HepG2 (cell line): ENCODE data around the gene PKD1L1. TPM values are rescaled to one million over a fixed set of nuclear protein-coding genes. Genes with fewer than 3 reads are reported as not detected.

ENCODE experiments used
- AGO1 ChIP-seq: fragments of 200-400 bp; formaldehyde crosslinking; IDR thresholded peaks from 2 replicates; pipeline ENCODE4 v1.6.1; 2017; ENCODE audit warnings: mild to moderate bottlenecking, low read depth, low read length, moderate library complexity; ENCODE audit not compliant: poor library complexity, severe bottlenecking
- CENPT ChIP-seq: sonication (generic); formaldehyde crosslinking; IDR thresholded peaks from 2 replicates; pipeline ENCODE4 v1.8.0; 2022; ENCODE audit warnings: low read depth, mild to moderate bottlenecking, moderate library complexity, missing genetic modification reagents
- DNMT3B ChIP-seq: conservative IDR thresholded peaks from 2 replicates; pipeline ENCODE4 v1.6.1; 2016; ENCODE audit warnings: missing biosample characterization, control low read depth
- HNRNPH1 ChIP-seq: fragments of 200-400 bp; formaldehyde crosslinking; optimal IDR thresholded peaks from 2 replicates; pipeline ENCODE3; 2017; ENCODE audit warnings: mild to moderate bottlenecking, low read depth, low read length
- JDP2 ChIP-seq: sonication (generic); formaldehyde crosslinking; IDR thresholded peaks from 2 replicates; pipeline ENCODE4 v1.8.1; 2022; ENCODE audit warnings: missing genetic modification reagents, borderline replicate concordance
- KLF11 ChIP-seq: IDR thresholded peaks from 2 replicates; pipeline ENCODE4 v1.6.1; 2016; ENCODE audit warnings: missing compliant biosample characterization
- MZF1 ChIP-seq: sonication (generic); formaldehyde crosslinking; IDR thresholded peaks from 2 replicates; pipeline ENCODE4 v1.8.1; 2023; ENCODE audit warnings: mild to moderate bottlenecking, missing genetic modification reagents, borderline replicate concordance
- NFYC ChIP-seq: IDR thresholded peaks from 2 replicates; pipeline ENCODE4 v1.6.1; 2016; ENCODE audit warnings: missing genetic modification reagents, missing compliant biosample characterization
- NR2C2 ChIP-seq: sonication (generic); formaldehyde crosslinking; IDR thresholded peaks from 2 replicates; pipeline ENCODE4 v1.4.0; 2020; ENCODE audit warnings: missing genetic modification reagents, mild to moderate bottlenecking, moderate library complexity, borderline replicate concordance
- NR2F1 ChIP-seq, 2 experiments: fragments of 450-650 bp in 1 of 2; formaldehyde crosslinking in 1 of 2; IDR thresholded peaks; 2 replicates each; pipeline versions ENCODE4 v1.5.0 to v1.6.1; 2016 to 2020; ENCODE audit warnings: mild to moderate bottlenecking in 1 of 2, missing compliant biosample characterization in 1 of 2, missing genetic modification reagents in 1 of 2, moderate library complexity in 1 of 2
- NR2F2 ChIP-seq: IDR thresholded peaks from 2 replicates; pipeline ENCODE4 v1.6.1; 2012; ENCODE audit warnings: low read depth, inconsistent platforms, borderline replicate concordance
- POGZ ChIP-seq: sonication (generic); formaldehyde crosslinking; IDR thresholded peaks from 2 replicates; pipeline ENCODE4 v1.4.0; 2020; ENCODE audit warnings: mild to moderate bottlenecking, missing genetic modification reagents
- SRSF4 ChIP-seq: fragments of 200-400 bp; formaldehyde crosslinking; IDR thresholded peaks from one replicate; pipeline ENCODE4 v1.6.1; 2018; ENCODE audit warnings: mild to moderate bottlenecking, low read depth, low read length, moderate library complexity; ENCODE audit not compliant: poor library complexity, severe bottlenecking
- TBX3 ChIP-seq: fragments of 450-650 bp; IDR thresholded peaks from 2 replicates; pipeline ENCODE4 v1.6.1; 2017; ENCODE audit warnings: antibody characterized with exemption, mild to moderate bottlenecking, inconsistent platforms, borderline replicate concordance
- XBP1 ChIP-seq: sonication (generic); formaldehyde crosslinking; IDR thresholded peaks from 2 replicates; pipeline ENCODE4 v1.5.0; 2020; ENCODE audit warnings: missing genetic modification reagents
- ZMYM4 ChIP-seq: sonication (generic); formaldehyde crosslinking; IDR thresholded peaks from 2 replicates; pipeline ENCODE4 v1.8.1; 2023; ENCODE audit warnings: mild to moderate bottlenecking, missing genetic modification reagents
- ZNF451 ChIP-seq: sonication (generic); formaldehyde crosslinking; IDR thresholded peaks from 2 replicates; pipeline ENCODE4 v1.5.0; 2020; ENCODE audit warnings: mild to moderate bottlenecking, missing genetic modification reagents
- ZNF501 ChIP-seq: sonication (generic); formaldehyde crosslinking; IDR thresholded peaks from 2 replicates; pipeline ENCODE4 v1.5.1; 2020; ENCODE audit warnings: mild to moderate bottlenecking, moderate library complexity, missing genetic modification reagents
- ZNF570 ChIP-seq: sonication (generic); formaldehyde crosslinking; IDR thresholded peaks from 2 replicates; pipeline ENCODE4 v1.4.0; 2020; ENCODE audit warnings: mild to moderate bottlenecking, missing genetic modification reagents, borderline replicate concordance
- ZNF746 ChIP-seq: sonication (generic); formaldehyde crosslinking; IDR thresholded peaks from 2 replicates; pipeline ENCODE4 v1.8.0; 2022; ENCODE audit warnings: mild to moderate bottlenecking, missing genetic modification reagents
- ZNF766 ChIP-seq: sonication (generic); formaldehyde crosslinking; IDR thresholded peaks from 2 replicates; pipeline ENCODE4 v1.5.0; 2020; ENCODE audit warnings: missing genetic modification reagents, borderline replicate concordance
- polyA plus RNA-seq, 8 experiments: library from polyadenylated mRNA; depleted of rRNA in 3 of 8; stranded (reverse) in 7 of 8; unstranded in 1 of 8; fragments of >200 nt; fragmentation: Illumina TruSeq in 4 of 8; extraction: Trizol in 4 of 8; gene quantifications; 2 replicates each; pipeline versions ENCODE4 v1.2.1 to v1.2.3, GENCODE V29; 2011 to 2016; ENCODE audit warnings: low read depth in 4 of 8, missing spikeins in 1 of 8, mixed read lengths in 1 of 8; ENCODE audit not compliant: insufficient read depth in 1 of 8
- total RNA-seq, 5 experiments: library from RNA; depleted of rRNA; stranded (reverse); fragments of >200 nt; fragmentation: Illumina TruSeq; extraction: Trizol; gene quantifications; 2 replicates each; pipeline ENCODE4 v1.2.3, GENCODE V29; 2016; ENCODE audit warnings: low read depth in 1 of 5
- TF ChIP-seq, protein P1 (sequence below): sonication (generic); formaldehyde crosslinking; IDR thresholded peaks from 2 replicates; pipeline ENCODE4 v1.8.0; 2022; ENCODE audit warnings: low read depth, missing genetic modification reagents
- TF ChIP-seq, protein P2 (sequence below): sonication (generic); formaldehyde crosslinking; IDR thresholded peaks from 2 replicates; pipeline ENCODE4 v1.8.1; 2022; ENCODE audit warnings: mild to moderate bottlenecking, missing genetic modification reagents
- TF ChIP-seq, protein P3 (sequence below): sonication (generic); formaldehyde crosslinking; IDR thresholded peaks from 2 replicates; pipeline ENCODE4 v1.4.0; 2020; ENCODE audit warnings: missing genetic modification reagents

The PKD1L1 gene
- total and polyA plus RNA-seq, 2 of the 13 experiments (the other 11 are each of a cell fraction or from before 2014, with no cell fraction given) = 0.01 TPM; not detected in 1

DNA sequence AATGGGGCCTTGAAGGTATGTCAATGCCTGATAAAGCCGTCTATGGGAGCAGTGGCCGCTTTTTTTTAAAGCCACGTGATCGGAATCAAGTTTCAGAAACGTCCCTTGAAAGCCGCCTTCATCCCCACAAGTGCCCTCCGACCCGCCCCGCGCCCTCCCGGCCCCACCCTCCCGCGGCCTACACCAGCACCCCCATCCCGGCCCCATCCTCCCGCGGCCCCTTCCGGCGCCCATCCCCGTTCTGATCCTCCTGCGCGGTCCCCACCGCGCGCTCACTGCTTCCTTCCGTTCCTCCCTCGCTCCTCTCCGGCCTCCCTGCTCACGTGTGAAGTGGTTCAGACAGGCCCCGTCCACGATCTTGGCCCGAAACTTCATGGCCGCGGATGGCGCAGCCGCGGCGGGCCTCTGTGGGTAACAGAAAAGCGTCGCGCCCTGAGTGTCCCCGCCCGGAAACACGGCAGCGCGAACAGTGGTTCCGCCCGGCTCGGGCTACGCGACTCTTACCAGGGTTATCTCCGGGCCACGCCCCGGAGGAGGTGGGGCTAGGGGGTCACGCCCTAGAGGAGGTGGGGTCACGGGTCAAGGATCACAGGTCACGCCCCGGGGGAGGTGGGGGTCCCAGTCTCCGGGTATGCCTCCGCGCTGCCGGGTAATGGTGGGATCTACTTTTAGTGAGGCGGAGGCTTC is 31.0 kb upstream of the PKD1L1 start, which contains the start of gene HUS1 (continued):
- TF ChIP-seq JDP2 (CRISPR knock-in tag) (no peak; the same call in 1 of the 2 replicates), NR2F2 (peak; percentile 95), SRSF4 (no peak), ZNF766 (CRISPR knock-in tag) (peak; percentile 87; the same call in 1 of the 2 replicates), MZF1 (CRISPR knock-in tag) (no peak), NR2C2 (CRISPR knock-in tag) (peak; percentile 99), HNRNPH1 (no peak), AGO1 (no peak), ZNF501 (CRISPR knock-in tag) (peak; percentile 71), ZMYM4 (peak; percentile 97), DNMT3B (CRISPR knock-in tag) (no peak), CENPT (CRISPR knock-in tag) (no peak), KLF11 (peak; percentile 74; the same call in 1 of the 2 replicates), POGZ (peak; percentile 99), NFYC (CRISPR knock-in tag) (peak; percentile 30; the same call in 1 of the 2 replicates), ZNF570 (no peak), XBP1 (CRISPR knock-in tag) (peak; percentile 60; the same call in 1 of the 2 replicates), TBX3 (0 out of 2 replicates have a peak, but pooled peaks have one; percentile 54), ZNF451 (CRISPR knock-in tag) (no peak), NR2F1 (CRISPR knock-in tag; IDR thresholded peaks at IDR 0.05) (peak; percentile 96 to 98), ZNF746 (peak; percentile 65; the same call in 1 of the 2 replicates)
- TF ChIP-seq, protein P1, sequence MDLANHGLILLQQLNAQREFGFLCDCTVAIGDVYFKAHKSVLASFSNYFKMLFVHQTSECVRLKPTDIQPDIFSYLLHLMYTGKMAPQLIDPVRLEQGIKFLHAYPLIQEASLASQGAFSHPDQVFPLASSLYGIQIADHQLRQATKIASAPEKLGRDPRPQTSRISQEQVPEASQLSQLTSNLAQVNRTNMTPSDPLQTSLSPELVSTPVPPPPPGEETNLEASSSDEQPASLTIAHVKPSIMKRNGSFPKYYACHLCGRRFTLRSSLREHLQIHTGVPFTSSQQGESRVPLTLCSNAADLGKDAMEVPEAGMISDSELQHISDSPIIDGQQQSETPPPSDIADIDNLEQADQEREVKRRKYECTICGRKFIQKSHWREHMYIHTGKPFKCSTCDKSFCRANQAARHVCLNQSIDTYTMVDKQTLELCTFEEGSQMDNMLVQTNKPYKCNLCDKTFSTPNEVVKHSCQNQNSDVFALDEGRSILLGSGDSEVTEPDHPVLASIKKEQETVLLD (CRISPR knock-in tag) = peak; percentile 76; the same call in 1 of the 2 replicates
- TF ChIP-seq, protein P2, sequence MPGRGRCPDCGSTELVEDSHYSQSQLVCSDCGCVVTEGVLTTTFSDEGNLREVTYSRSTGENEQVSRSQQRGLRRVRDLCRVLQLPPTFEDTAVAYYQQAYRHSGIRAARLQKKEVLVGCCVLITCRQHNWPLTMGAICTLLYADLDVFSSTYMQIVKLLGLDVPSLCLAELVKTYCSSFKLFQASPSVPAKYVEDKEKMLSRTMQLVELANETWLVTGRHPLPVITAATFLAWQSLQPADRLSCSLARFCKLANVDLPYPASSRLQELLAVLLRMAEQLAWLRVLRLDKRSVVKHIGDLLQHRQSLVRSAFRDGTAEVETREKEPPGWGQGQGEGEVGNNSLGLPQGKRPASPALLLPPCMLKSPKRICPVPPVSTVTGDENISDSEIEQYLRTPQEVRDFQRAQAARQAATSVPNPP (CRISPR knock-in tag) = peak; percentile 55; the same call in 1 of the 2 replicates
- TF ChIP-seq, protein P3, sequence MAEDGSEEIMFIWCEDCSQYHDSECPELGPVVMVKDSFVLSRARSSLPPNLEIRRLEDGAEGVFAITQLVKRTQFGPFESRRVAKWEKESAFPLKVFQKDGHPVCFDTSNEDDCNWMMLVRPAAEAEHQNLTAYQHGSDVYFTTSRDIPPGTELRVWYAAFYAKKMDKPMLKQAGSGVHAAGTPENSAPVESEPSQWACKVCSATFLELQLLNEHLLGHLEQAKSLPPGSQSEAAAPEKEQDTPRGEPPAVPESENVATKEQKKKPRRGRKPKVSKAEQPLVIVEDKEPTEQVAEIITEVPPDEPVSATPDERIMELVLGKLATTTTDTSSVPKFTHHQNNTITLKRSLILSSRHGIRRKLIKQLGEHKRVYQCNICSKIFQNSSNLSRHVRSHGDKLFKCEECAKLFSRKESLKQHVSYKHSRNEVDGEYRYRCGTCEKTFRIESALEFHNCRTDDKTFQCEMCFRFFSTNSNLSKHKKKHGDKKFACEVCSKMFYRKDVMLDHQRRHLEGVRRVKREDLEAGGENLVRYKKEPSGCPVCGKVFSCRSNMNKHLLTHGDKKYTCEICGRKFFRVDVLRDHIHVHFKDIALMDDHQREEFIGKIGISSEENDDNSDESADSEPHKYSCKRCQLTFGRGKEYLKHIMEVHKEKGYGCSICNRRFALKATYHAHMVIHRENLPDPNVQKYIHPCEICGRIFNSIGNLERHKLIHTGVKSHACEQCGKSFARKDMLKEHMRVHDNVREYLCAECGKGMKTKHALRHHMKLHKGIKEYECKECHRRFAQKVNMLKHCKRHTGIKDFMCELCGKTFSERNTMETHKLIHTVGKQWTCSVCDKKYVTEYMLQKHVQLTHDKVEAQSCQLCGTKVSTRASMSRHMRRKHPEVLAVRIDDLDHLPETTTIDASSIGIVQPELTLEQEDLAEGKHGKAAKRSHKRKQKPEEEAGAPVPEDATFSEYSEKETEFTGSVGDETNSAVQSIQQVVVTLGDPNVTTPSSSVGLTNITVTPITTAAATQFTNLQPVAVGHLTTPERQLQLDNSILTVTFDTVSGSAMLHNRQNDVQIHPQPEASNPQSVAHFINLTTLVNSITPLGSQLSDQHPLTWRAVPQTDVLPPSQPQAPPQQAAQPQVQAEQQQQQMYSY (CRISPR knock-in tag) = no peak; the same call in 1 of the 2 replicates
